CD4-positive, alpha-beta T cell treated with Interferon alpha-2 for 1 hour (primary cell): ENCODE results near the gene PNPLA7.
"Not testable (repeated sequence)": the region's sequence is repeated elsewhere in the genome, so short reads cannot be mapped to it uniquely, and the experiment has no call there.

Experiments
- DNase-seq, 2 donors: peaks; one replicate each; pipeline ENCODE4 v3.0.0-alpha.2; 2020 to 2022

The PNPLA7 gene

GRCh38 chr9:137477778-137478612 is 72.2 kb downstream of the PNPLA7 start:
- DNase-seq, result no peak

- DNase-seq, result no peak
Measured at GRCh38 chr9:137476856-137477255, 73.3 kb downstream of the PNPLA7 start.

GRCh38 chr9:137475666-137476065 is 74.5 kb downstream of the PNPLA7 start:
- DNase-seq, result no peak

- no peak for DNase-seq
Measured at GRCh38 chr9:137474271-137474670, 75.9 kb downstream of the PNPLA7 start.

- no peak for DNase-seq
Measured at GRCh38 chr9:137470785-137471184, 79.4 kb downstream of the PNPLA7 start.

GRCh38 chr9:137467896-137468295 is 82.3 kb downstream of the PNPLA7 start:
- no peak for DNase-seq

GRCh38 chr9:137467161-137467581 is 83.0 kb downstream of the PNPLA7 start:
- no peak for DNase-seq

GRCh38 chr9:137466389-137467085 is 83.7 kb downstream of the PNPLA7 start:
- DNase-seq, result not testable (repeated sequence)

GRCh38 chr9:137465720-137466388 is 84.3 kb downstream of the PNPLA7 start:
- no peak for DNase-seq

- no peak for DNase-seq
Measured at GRCh38 chr9:137465000-137465719, 85.0 kb downstream of the PNPLA7 start.

GRCh38 chr9:137464291-137464999 is 85.8 kb downstream of the PNPLA7 start:
- no peak for DNase-seq

- no peak for DNase-seq
Measured at GRCh38 chr9:137463931-137464290, 86.3 kb downstream of the PNPLA7 start.

- DNase-seq, result no peak
Measured at GRCh38 chr9:137462986-137463930, 86.9 kb downstream of the PNPLA7 start.

- no peak for DNase-seq
Measured at GRCh38 chr9:137462396-137462985, 87.7 kb downstream of the PNPLA7 start.

GRCh38 chr9:137461663-137462395 is 88.4 kb downstream of the PNPLA7 start:
- peak; percentile 90 to 93 for DNase-seq

- DNase-seq, result no peak
Measured at GRCh38 chr9:137461316-137461662, 88.9 kb downstream of the PNPLA7 start.

- no peak for DNase-seq
Measured at GRCh38 chr9:137460363-137461315, 89.6 kb downstream of the PNPLA7 start.

GRCh38 chr9:137459601-137460362 is 90.4 kb downstream of the PNPLA7 start:
- no peak for DNase-seq
